Peyer's patch (tissue), 4 donors: Measurements from ENCODE around the gene HHAT.

Experiments used
- CTCF ChIP-seq, 6 experiments: fragments of 450-650 bp in 4 of 6; fragments of 200-600 bp in 2 of 6; sonication (generic) in 1 of 6; IDR thresholded peaks; one replicate each; pipeline ENCODE4 v1.5.1; 2017 to 2019; ENCODE audit warnings: antibody characterized with exemption in 6 of 6, mild to moderate bottlenecking in 3 of 6, moderate library complexity in 1 of 6
- POLR2A ChIP-seq, 2 donors: fragments of 450-650 bp; IDR thresholded peaks; one replicate each; pipeline ENCODE4 v1.5.1; 2017; ENCODE audit warnings: antibody characterized with exemption in 2 of 2, mild to moderate bottlenecking in 2 of 2, moderate library complexity in 2 of 2

GRCh38 chr1:210657806-210658205 lies 329.1 kb downstream of the HHAT start:
- TF ChIP-seq CTCF (IDR thresholded peaks at IDR 0.05) (no peak), POLR2A (IDR thresholded peaks at IDR 0.05) (no peak)
